Activated T-cell treated with anti-CD3 and anti-CD28 coated beads, Interleukin-2, amount 50 U/mL, for 1 hour (primary cell): ENCODE data around the gene ERCC6L2.
A peak's percentile ranks its signal among the peaks of the same experiment; 100 is the strongest.

Experiments
- DNase-seq: peaks from one replicate; pipeline ENCODE4 v3.0.0-alpha.2; 2020

Gene ERCC6L2

GRCh38 chr9:95985440-95986055 lies 110.1 kb downstream of the ERCC6L2 start:
- no peak for DNase-seq

- DNase-seq: no peak
These were observed 113.8 kb downstream of the ERCC6L2 start for GRCh38 chr9:95989297-95989696.

DNA sequence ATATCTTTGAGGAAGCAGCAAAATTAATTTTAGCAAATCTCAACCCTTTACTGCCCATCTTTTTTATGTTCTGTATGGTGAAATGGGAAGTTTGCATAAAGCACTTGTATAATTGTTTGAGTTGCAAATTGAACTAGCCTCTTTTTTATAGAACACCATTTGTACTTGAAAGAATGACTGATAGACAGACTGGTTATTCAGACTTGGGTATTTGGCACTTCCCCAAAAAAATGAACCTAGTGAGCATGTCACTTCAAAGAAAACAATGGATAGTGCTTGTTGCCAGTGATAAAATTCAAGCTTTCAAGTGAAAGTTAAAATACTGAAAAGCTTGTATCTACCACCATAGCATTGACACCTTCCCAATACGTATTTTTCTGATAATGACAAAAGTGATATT lies 115.8 kb downstream of the ERCC6L2 start:
- DNase-seq: no peak

- no peak for DNase-seq
These were observed 117.0 kb downstream of the ERCC6L2 start for GRCh38 chr9:95992536-95992935.

DNA sequence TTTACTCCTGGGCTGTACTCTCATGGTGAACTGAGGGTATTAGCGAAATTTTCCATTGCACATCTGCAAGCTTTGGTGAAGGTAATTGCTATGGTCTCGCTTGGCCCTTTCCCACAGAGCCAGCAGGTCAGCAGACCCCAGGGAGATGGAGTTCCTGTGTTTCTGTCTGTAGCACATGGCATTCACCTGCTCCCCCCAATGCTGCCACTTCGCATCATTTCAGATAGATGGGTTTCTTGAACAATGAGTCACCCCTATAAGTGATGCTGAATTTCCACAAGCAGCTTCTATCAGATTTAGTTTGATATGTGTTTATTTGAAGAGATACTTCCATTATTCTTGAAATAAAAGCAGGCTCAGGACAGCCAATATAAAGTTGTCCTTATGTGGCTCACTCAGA lies 117.8 kb downstream of the ERCC6L2 start:
- no peak for DNase-seq

DNA sequence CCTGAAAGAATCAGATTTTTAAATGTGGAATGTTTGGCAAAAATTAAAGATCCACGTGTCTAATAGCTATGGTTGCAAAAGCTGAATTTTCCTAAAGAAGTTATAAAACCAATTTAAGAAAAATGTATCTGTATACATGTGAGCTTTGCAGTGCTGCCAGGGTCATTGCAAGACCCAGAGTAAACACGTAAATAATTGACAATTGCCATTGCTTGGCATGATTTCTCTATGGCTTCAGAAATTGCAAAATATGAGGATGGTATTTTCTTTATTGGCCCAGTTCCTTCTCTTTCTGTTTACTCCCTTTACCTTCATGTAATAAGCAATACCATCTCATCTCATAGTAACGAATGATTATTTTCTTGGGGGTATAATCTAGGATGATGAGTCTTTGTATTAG lies 123.9 kb downstream of the ERCC6L2 start:
- no peak for DNase-seq

DNA sequence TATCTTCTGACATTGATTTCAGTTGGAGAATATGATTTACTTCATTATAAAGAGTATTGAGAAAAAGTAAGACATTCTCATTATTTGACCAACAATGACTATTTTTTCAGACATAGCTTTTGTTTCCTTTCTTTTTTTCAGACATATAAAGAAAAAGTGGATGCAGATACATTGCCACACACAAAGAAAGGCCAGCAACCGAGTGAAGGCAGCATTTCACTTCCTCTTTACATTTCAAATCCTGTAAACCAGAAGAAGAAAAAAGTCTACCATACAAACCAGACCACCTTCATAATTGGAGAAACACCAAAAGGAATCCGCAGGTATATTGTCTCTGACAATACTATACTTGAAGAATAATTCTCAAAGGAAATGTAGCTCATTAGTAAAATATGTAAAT lies 128.9 kb downstream of the ERCC6L2 start:
- no peak for DNase-seq

GRCh38 chr9:96006296-96006879 lies 130.9 kb downstream of the ERCC6L2 start:
- DNase-seq: no peak

DNA sequence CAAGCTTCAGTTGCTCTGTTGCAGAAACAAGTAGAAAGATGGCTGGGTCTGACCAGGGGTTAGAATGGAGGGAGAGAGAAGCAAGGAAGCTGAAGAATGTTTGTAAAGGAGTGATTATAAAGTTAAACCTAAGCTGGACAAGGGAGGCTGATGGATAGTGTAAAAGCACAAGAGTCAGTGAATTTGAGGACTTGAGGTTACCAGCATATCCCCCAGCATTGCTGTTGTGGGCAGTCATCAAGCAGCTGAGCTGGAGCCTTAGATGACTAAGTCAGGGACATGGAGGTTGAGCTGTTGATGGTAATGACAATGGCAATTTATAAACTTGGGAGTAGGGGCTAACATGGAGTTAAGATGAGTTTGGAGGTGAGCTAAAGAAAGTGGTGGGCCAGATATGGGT lies 131.5 kb downstream of the ERCC6L2 start:
- no peak for DNase-seq

DNA sequence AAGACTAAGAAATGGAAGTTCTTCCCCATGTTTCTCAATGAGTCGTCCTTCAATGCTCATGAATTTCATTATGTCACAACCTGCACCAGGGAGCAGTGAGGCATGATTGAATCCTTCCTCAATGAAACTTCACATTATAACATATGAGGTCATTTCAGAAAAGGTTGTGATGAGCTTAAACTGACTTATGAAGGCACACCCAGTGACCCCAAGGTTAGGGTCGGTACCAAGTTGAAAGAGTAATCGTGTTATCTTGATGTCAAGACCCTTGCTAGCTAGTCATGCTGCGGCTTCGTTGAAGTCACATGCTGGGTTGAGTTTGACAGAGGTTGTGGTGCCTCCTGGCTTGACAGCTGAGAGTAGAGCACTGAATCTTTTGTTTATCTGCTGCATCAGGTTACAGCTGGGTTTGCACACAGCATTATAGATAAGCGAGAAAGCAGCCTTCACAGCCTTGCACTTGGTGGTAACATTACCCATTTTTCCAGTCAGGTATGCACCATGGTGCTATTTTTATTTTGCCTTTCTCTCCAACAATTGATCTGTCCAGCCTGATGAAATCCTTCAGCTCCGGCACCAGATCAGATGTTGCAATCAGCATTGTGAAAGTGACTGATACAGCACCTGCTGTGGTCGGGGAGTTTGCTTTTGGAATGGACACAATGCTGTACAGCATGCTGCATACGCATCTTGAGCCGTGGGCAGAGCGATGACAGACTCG lies 133.2 kb downstream of the ERCC6L2 start:
- DNase-seq: no peak

DNA sequence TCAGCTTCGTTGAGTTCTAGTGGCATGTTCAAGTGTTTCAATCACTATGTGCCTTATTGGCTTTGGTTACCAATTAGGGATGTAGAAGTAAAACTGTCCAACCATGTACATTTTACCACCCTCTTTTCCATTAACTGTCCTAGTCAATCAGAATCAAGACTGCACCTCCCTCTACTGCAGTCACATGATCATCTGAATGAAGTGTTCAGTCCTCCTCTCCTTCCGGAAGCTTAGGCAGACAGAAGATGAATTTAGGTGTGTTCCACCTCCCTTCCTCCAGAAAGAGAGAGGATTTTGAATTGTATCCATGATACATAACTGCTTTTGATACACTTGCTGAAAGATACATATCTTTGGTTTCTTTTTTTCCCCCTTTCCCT lies 133.7 kb downstream of the ERCC6L2 start:
- no peak for DNase-seq

DNA sequence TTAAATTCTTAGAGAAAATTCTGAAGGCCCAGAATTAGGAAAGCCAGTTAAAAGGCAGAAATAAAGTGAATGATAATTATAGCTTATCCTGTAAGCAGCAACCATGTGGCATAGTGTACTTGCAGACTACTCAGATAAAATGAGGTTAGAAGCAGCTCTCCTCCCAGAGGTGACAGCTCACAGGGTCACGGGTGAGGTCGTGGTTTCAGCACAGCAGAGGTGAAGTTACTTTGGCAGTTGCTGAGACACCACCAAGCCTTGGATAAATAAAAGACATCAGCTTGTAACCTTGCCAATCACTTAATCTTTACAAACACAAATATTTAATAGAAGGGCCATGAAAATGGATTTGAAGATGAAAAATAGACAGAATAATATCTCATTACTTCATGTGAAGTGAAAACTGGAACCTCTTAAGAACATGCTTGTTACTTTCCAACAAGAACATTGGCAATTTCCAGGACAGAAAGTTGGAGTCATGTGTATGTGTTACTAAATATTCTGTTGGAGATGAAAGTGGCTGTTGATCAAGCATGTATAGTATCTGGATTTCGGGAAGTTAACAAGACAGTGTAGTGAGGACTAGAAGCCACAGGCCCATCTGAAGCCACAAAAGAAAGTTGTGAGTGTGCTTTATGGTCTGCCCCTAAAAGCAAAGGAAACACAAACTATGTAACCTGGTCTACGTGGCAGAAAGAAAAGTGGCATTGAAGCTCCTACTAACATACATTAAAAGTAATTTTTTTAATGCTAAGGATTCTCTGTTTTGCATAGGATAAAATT lies 134.4 kb downstream of the ERCC6L2 start:
- DNase-seq: peak; percentile 57

- DNase-seq: peak; percentile 59
These were observed 138.6 kb downstream of the ERCC6L2 start for GRCh38 chr9:96014078-96014477.

- no peak for DNase-seq
These were observed 140.6 kb downstream of the ERCC6L2 start for GRCh38 chr9:96015876-96016686.
